HG03066 (cell line): Measurements from ENCODE around the gene MX2.
"Not testable (repeated sequence)": the region's sequence is repeated elsewhere in the genome, so short reads cannot be mapped to it uniquely, and the experiment has no call there.

Experiments
- ATAC-seq: cut with Tn5 transposase; IDR thresholded peaks from one replicate; pipeline ENCODE4 v1.9.1; 2021; ENCODE audit warnings: low read depth; ENCODE audit not compliant: unreplicated experiment

Gene MX2

GRCh38 chr21:41410361-41410760 is 48.5 kb downstream of the MX2 start:
- no peak for ATAC-seq

- ATAC-seq: no peak
Observed at GRCh38 chr21:41410767-41411448, 49.1 kb downstream of the MX2 start.

- ATAC-seq: no peak
Observed at GRCh38 chr21:41411449-41412089, 49.7 kb downstream of the MX2 start.

- not testable (repeated sequence) for ATAC-seq
Observed at GRCh38 chr21:41417505-41417904, 55.7 kb downstream of the MX2 start.

GRCh38 chr21:41418393-41418792 is 56.6 kb downstream of the MX2 start:
- ATAC-seq: no peak

GRCh38 chr21:41418956-41419680 is 57.3 kb downstream of the MX2 start:
- ATAC-seq: no peak

- peak; percentile 58 for ATAC-seq
Observed at GRCh38 chr21:41419921-41420862, 58.4 kb downstream of the MX2 start.

GRCh38 chr21:41420998-41421397 is 59.2 kb downstream of the MX2 start:
- not testable (repeated sequence) for ATAC-seq

- no peak for ATAC-seq
Observed at GRCh38 chr21:41422546-41423304, 60.9 kb downstream of the MX2 start.

- ATAC-seq: not testable (repeated sequence)
Observed at GRCh38 chr21:41423305-41423636, 61.4 kb downstream of the MX2 start.

GRCh38 chr21:41425588-41425953 is 63.7 kb downstream of the MX2 start:
- no peak for ATAC-seq

- ATAC-seq: peak; percentile 65
Observed at GRCh38 chr21:41425954-41426675, 64.3 kb downstream of the MX2 start, which contains the start of gene MX1. TSS of gene MX1 (plus strand) at chr21:41426239. CDS start at chr21:41432071, 5,832 bp downstream.

GRCh38 chr21:41426676-41427404 is 65.0 kb downstream of the MX2 start:
- ATAC-seq: no peak

GRCh38 chr21:41427556-41427955 is 65.7 kb downstream of the MX2 start:
- ATAC-seq: no peak

GRCh38 chr21:41428311-41428710 is 66.5 kb downstream of the MX2 start:
- no peak for ATAC-seq

- no peak for ATAC-seq
Observed at GRCh38 chr21:41428847-41429246, 67.0 kb downstream of the MX2 start.

- no peak for ATAC-seq
Observed at GRCh38 chr21:41429305-41429704, 67.5 kb downstream of the MX2 start.

- ATAC-seq: no peak
Observed at GRCh38 chr21:41429925-41430491, 68.2 kb downstream of the MX2 start.
